H9 (cell line): ENCODE data around the gene ARMC12. TPM values are rescaled to one million over a fixed set of nuclear protein-coding genes. Genes with fewer than 3 reads are reported as not detected.
"Not testable (repeated sequence)": the region's sequence is repeated elsewhere in the genome, so short reads cannot be mapped to it uniquely, and the experiment has no call there.

ENCODE experiments used
- DNase-seq: peaks from one replicate; pipeline ENCODE4 v3.0.0-alpha.2; 2017
- H2AFZ ChIP-seq: one replicate; pipeline ENCODE4 v1.6.1; 2013; ENCODE audit warnings: mild to moderate bottlenecking, low read length, control low read depth, moderate library complexity
- H2AK5ac ChIP-seq: 2 replicates; pipeline ENCODE4 v1.6.1; 2013; ENCODE audit warnings: low read length, control low read depth, mixed read lengths; ENCODE audit not compliant: insufficient read length
- H2BK120ac ChIP-seq: one replicate; pipeline ENCODE4 v1.6.1; 2013; ENCODE audit warnings: low read depth, mild to moderate bottlenecking, low read length, control low read depth, inconsistent platforms; ENCODE audit not compliant: poor library complexity, severe bottlenecking
- H2BK12ac ChIP-seq: 2 replicates; pipeline ENCODE4 v1.6.1; 2013; ENCODE audit warnings: low read length, control low read depth, mixed read lengths, low read depth; ENCODE audit not compliant: insufficient read length
- H2BK15ac ChIP-seq: 2 replicates; pipeline ENCODE4 v1.6.1; 2013; ENCODE audit warnings: low read depth, low read length, control low read depth
- H2BK20ac ChIP-seq: one replicate; pipeline ENCODE4 v1.6.1; 2013; ENCODE audit warnings: low read depth, mild to moderate bottlenecking, low read length, control low read depth, inconsistent platforms; ENCODE audit not compliant: poor library complexity, severe bottlenecking
- H2BK5ac ChIP-seq: 2 replicates; pipeline ENCODE4 v1.6.1; 2013; ENCODE audit warnings: low read length, control low read depth, mixed read lengths; ENCODE audit not compliant: insufficient read length
- H3K14ac ChIP-seq: 2 replicates; pipeline ENCODE4 v1.6.1; 2013; ENCODE audit warnings: low read length, control low read depth; ENCODE audit not compliant: insufficient read depth
- H3K18ac ChIP-seq: 2 replicates; pipeline ENCODE4 v1.6.1; 2013; ENCODE audit warnings: low read depth, mild to moderate bottlenecking, mixed read lengths, low read length, control low read depth; ENCODE audit not compliant: insufficient read length
- H3K23ac ChIP-seq: 2 replicates; pipeline ENCODE4 v1.6.1; 2013; ENCODE audit warnings: low read length, control low read depth, mixed read lengths, low read depth; ENCODE audit not compliant: insufficient read length
- H3K23me2 ChIP-seq: 2 replicates; pipeline ENCODE4 v1.6.1; 2013; ENCODE audit warnings: low read depth, mild to moderate bottlenecking, mixed read lengths, low read length, control low read depth; ENCODE audit not compliant: insufficient read length, poor library complexity, severe bottlenecking
- H3K27ac ChIP-seq: 2 replicates; pipeline ENCODE4 v1.5.1; 2013; ENCODE audit warnings: low read length, control low read depth, mixed read lengths, low read depth; ENCODE audit not compliant: insufficient read length
- H3K27me3 ChIP-seq: 2 replicates; pipeline ENCODE4 v1.6.1; 2013; ENCODE audit warnings: low read length, control low read depth, inconsistent platforms; ENCODE audit not compliant: insufficient read depth
- H3K4ac ChIP-seq: 2 replicates; pipeline ENCODE4 v1.6.1; 2013; ENCODE audit warnings: low read depth, mild to moderate bottlenecking, control low read depth, inconsistent platforms, low read length, moderate library complexity
- H3K4me1 ChIP-seq: 2 replicates; pipeline ENCODE4 v1.6.1; 2013; ENCODE audit warnings: low read length, control low read depth, inconsistent platforms; ENCODE audit not compliant: insufficient read depth
- H3K4me2 ChIP-seq: 2 replicates; pipeline ENCODE4 v1.6.1; 2013; ENCODE audit warnings: low read length, control low read depth, mixed read lengths; ENCODE audit not compliant: insufficient read length, insufficient read depth
- H3K56ac ChIP-seq: 2 replicates; pipeline ENCODE4 v1.6.1; 2013; ENCODE audit warnings: low read depth, mild to moderate bottlenecking, mixed read lengths, low read length, control low read depth; ENCODE audit not compliant: insufficient read length
- H3K79me1 ChIP-seq: 2 replicates; pipeline ENCODE4 v1.6.1; 2013; ENCODE audit warnings: low read depth, mild to moderate bottlenecking, moderate library complexity, low read length, control low read depth, inconsistent platforms; ENCODE audit not compliant: insufficient read depth, poor library complexity, severe bottlenecking
- H3K79me2 ChIP-seq: 2 replicates; pipeline ENCODE4 v1.6.1; 2013; ENCODE audit warnings: low read length, control low read depth, inconsistent platforms; ENCODE audit not compliant: insufficient read depth
- H3K9ac ChIP-seq: 2 replicates; pipeline ENCODE4 v1.6.1; 2013; ENCODE audit warnings: low read length, control low read depth, mixed read lengths; ENCODE audit not compliant: insufficient read length; ENCODE audit errors: extremely low read depth
- H3K9me3 ChIP-seq: one replicate; pipeline ENCODE4 v1.6.1; 2013; ENCODE audit warnings: low read depth, low read length, inconsistent platforms; ENCODE audit not compliant: control insufficient read depth
- H3T11ph ChIP-seq: one replicate; pipeline ENCODE4 v1.6.1; 2013; ENCODE audit warnings: mild to moderate bottlenecking, low read length, control low read depth, inconsistent platforms
- H4K20me1 ChIP-seq: one replicate; pipeline ENCODE4 v1.6.1; 2013; ENCODE audit not compliant: control insufficient read depth, insufficient read length, insufficient read depth
- H4K5ac ChIP-seq: 2 replicates; pipeline ENCODE4 v1.6.1; 2013; ENCODE audit warnings: low read depth, mild to moderate bottlenecking, mixed read lengths, low read length, control low read depth; ENCODE audit not compliant: insufficient read length
- H4K8ac ChIP-seq: replicated peaks from 2 replicates; pipeline ENCODE4 v1.6.1; 2013; ENCODE audit warnings: low read length, control low read depth, mixed read lengths, low read depth; ENCODE audit not compliant: insufficient read length
- H4K91ac ChIP-seq: 2 replicates; pipeline ENCODE4 v1.6.1; 2013; ENCODE audit warnings: low read depth, mild to moderate bottlenecking, moderate library complexity, mixed read lengths, low read length, control low read depth; ENCODE audit not compliant: insufficient read length
- H3K27ac Mint-ChIP-seq, 3 experiments: 2 replicates in 2 of 3; 3 replicates in 1 of 3; pipeline ENCODE4 v1.8.0; 2020 to 2021; ENCODE audit warnings: mixed read lengths in 3 of 3, mild to moderate bottlenecking in 1 of 3, moderate library complexity in 1 of 3
- H3K27me3 Mint-ChIP-seq: 2 replicates; pipeline ENCODE4 v1.8.0; 2021; ENCODE audit warnings: low read depth, mild to moderate bottlenecking, moderate library complexity, mixed read lengths
- H3K36me3 Mint-ChIP-seq, 3 experiments: 2 replicates in 2 of 3; 3 replicates in 1 of 3; pipeline ENCODE4 v1.8.0; 2020 to 2021; ENCODE audit warnings: low read depth in 3 of 3, mixed read lengths in 3 of 3; ENCODE audit not compliant: insufficient read depth in 1 of 3
- H3K4me1 Mint-ChIP-seq, 2 experiments: 2 replicates each; pipeline ENCODE4 v1.8.0; 2020; ENCODE audit warnings: mixed read lengths in 2 of 2
- H3K4me3 Mint-ChIP-seq, 2 experiments: 2 replicates in 1 of 2; 3 replicates in 1 of 2; pipeline ENCODE4 v1.8.0; 2020 to 2021; ENCODE audit warnings: mild to moderate bottlenecking in 2 of 2, mixed read lengths in 2 of 2, moderate library complexity in 1 of 2
- H3K9me3 Mint-ChIP-seq, 2 experiments: 2 replicates in 1 of 2; 3 replicates in 1 of 2; pipeline ENCODE4 v1.8.0; 2020; ENCODE audit warnings: mild to moderate bottlenecking in 2 of 2, mixed read lengths in 2 of 2, moderate library complexity in 1 of 2
- CTCF ChIP-seq: fragments of 200-600 bp; sonication (generic); conservative IDR thresholded peaks from 3 replicates; pipeline ENCODE4 v1.8.0; 2021; ENCODE audit warnings: antibody characterized with exemption, mild to moderate bottlenecking
- WGBS: extraction: QIAGEN DNeasy Blood & Tissue Kit; methylation state at CpG from one replicate; pipeline ENCODE4 v1.1.7; 2013; ENCODE audit warnings: missing lambda C conversion rate, low lambda C conversion rate, mixed read lengths; ENCODE audit not compliant: insufficient read length; ENCODE audit errors: extremely low coverage; 5-methylcytosine and 5-hydroxymethylcytosine counted together
- total RNA-seq: library from RNA; stranded (reverse); gene quantifications from 2 replicates; pipeline ENCODE4 v1.2.1, GENCODE V29; 2021

Gene ARMC12
- total RNA-seq, 1 experiment from 2014 or later: 1.7 TPM

GRCh38 chr6:35688605-35689322 is 48.1 kb upstream of the ARMC12 start, which contains the start of gene FKBP5:
Gene FKBP5, minus strand, starts transcription at chr6:35688915. Its CDS starts 46,091 bp downstream, at chr6:35642824.
- H3K27ac ChIP-seq: no peak within 1 kb of the TSS

GRCh38 chr6:35690006-35690405 is 46.8 kb upstream of the ARMC12 start:
- not testable (repeated sequence) for H3K23ac ChIP-seq, H3K18ac ChIP-seq, H3K27ac Mint-ChIP-seq, H3K4me3 Mint-ChIP-seq, H2BK5ac ChIP-seq, H4K5ac ChIP-seq, H3K4me2 ChIP-seq, H4K20me1 ChIP-seq, H3K14ac ChIP-seq, H4K8ac ChIP-seq, H3K4ac ChIP-seq, H2AFZ ChIP-seq, DNase-seq, H3K79me1 ChIP-seq, H3K79me2 ChIP-seq, H3K27me3 ChIP-seq, H4K91ac ChIP-seq, H2BK12ac ChIP-seq, H3K56ac ChIP-seq, H3K36me3 Mint-ChIP-seq, H3K9me3 Mint-ChIP-seq, H3K4me1 ChIP-seq, H3K23me2 ChIP-seq, H2BK15ac ChIP-seq, H2AK5ac ChIP-seq, H3K9me3 ChIP-seq, H3K27ac ChIP-seq, H3K9ac ChIP-seq, H2BK20ac ChIP-seq, H2BK120ac ChIP-seq, H3T11ph ChIP-seq
- Mint-ChIP-seq H3K4me1 (peaks cover 12 to 19% of the 10 kb centered on the region in 2 experiments), H3K27me3 (peaks cover 14% of the 10 kb centered on the region)
- WGBS: no CpG with 5 or more reads among the region's 16 CpGs

More at GRCh38 chr6:35688605-35689322, 48.1 kb upstream of the ARMC12 start, which contains the start of gene FKBP5:
- no peak within 1 kb of the TSS for H2BK15ac ChIP-seq
- H3K27ac Mint-ChIP-seq: peak within 1 kb of the TSS in 2 of 3 experiments; percentile 69 to 70; a peak in 5 of 7 replicates
- H3K4me3 Mint-ChIP-seq: peak within 1 kb of the TSS; percentile 75 to 91
- peak within 1 kb of the TSS; percentile 62 for H3K23ac ChIP-seq
- H3K14ac ChIP-seq: peak within 1 kb of the TSS; percentile 7; the same call in 1 of the 2 replicates
- peak within 1 kb of the TSS; percentile 66 for H3K9ac ChIP-seq
- no peak within 1 kb of the TSS for H4K8ac ChIP-seq
- H3K56ac ChIP-seq: no peak within 1 kb of the TSS
- H3K27me3 ChIP-seq: no peaks in the 10 kb centered on the region
- H3K4me2 ChIP-seq: peak within 1 kb of the TSS; percentile 97
- H3K4me1 ChIP-seq: no peaks in the 10 kb centered on the region; the same call in 1 of the 2 replicates
- H3K4me1 Mint-ChIP-seq: peaks cover 12 to 19% of the 10 kb centered on the region in 2 experiments
- H2AK5ac ChIP-seq: no peak within 1 kb of the TSS
- no peaks in the 10 kb centered on the region for H4K20me1 ChIP-seq
- TF ChIP-seq CTCF: no peak
- no peak within 1 kb of the TSS for H4K5ac ChIP-seq
- peak within 1 kb of the TSS; percentile 2 for H3K18ac ChIP-seq
- peaks cover 2% of the 10 kb centered on the region; the same call in 1 of the 2 replicates for H3K79me2 ChIP-seq
- H3K36me3 Mint-ChIP-seq: peaks cover 0 to 1% (median 0%) of the 10 kb centered on the region in 3 experiments; a peak in 1 of 7 replicates
- WGBS: no CpG with 5 or more reads among the region's 80 CpGs
- H3K9me3 Mint-ChIP-seq: peaks cover 0 to 3% of the 10 kb centered on the region in 2 experiments; a peak in 2 of 5 replicates
- H3K23me2 ChIP-seq: peaks cover 6% of the 10 kb centered on the region
- H3K9me3 ChIP-seq: no peaks in the 10 kb centered on the region
- H3T11ph ChIP-seq: no peak within 1 kb of the TSS
- peak; percentile 93 for DNase-seq
- no peak within 1 kb of the TSS for H2AFZ ChIP-seq
- no peak within 1 kb of the TSS for H3K4ac ChIP-seq
- no peak within 1 kb of the TSS for H2BK5ac ChIP-seq
- no peak within 1 kb of the TSS for H2BK120ac ChIP-seq
- H4K91ac ChIP-seq: no peak within 1 kb of the TSS
- no peak within 1 kb of the TSS for H2BK20ac ChIP-seq
- peaks cover 14% of the 10 kb centered on the region for H3K27me3 Mint-ChIP-seq
- no peak within 1 kb of the TSS for H2BK12ac ChIP-seq
- H3K79me1 ChIP-seq: no peaks in the 10 kb centered on the region
